Measurements from ENCODE around the gene AVEN. TPM values are rescaled to one million over a fixed set of nuclear protein-coding genes. Genes with fewer than 3 reads are reported as not detected.

Gene AVEN
- total and polyA plus RNA-seq, 2 donors (not counting 3 experiments of a cell fraction or from before 2014, with no cell fraction given) = 7.7 to 23.3 TPM

DNA sequence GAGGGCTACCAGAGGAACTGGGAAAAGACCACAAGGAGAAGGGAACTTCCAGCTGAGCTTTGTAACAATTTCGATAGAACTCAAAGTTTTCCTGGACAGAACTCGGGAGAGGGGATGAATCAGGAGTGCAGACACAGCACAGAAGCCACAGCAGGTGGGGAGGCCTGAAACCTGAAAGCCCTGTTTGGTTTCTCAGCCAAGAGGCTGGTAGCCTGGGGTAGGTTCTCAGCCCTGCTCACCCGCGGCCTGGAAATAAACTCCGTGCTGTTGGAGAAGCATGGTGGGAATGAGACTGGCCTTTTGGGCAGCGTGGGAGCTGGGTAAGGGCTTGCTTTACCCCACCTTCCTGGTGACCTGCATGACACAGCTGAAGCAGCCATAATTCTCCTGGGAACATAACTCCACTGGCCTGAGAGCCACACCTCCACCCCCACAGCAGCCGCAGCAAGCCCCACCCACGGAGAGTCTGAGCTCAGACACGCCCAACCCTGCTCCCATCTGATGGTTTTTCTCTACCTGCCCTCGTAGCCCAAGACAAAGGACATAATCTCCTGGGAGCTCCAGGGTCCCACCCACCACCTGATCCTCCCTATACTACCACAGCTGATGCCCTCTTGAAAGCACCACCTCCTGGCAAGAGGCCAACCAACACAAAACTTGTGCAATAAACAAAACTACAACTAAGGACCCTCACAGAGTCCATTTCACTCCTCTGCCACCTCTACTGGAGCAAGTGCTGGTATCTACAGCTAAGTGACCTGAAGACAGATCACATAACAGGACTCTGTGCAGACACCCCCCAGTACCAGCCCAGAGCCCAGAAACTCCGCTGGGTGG, 123.2 kb downstream of the AVEN start:
- H4K20me1 ChIP-seq (replicated peaks; ENCODE audit: control insufficient read depth, extremely low read depth, insufficient read depth, low read length) = peaks cover 2% of the 10 kb centered on the region
- FAIRE-seq (no peak), DNase-seq (ENCODE audit: low read depth, low spot score) (no peak)
- intact Hi-C loops (cut with micrococcal nuclease) (no loop called here), dilution Hi-C loops (cut with MboI; ENCODE audit: extremely low pct_ligation_motif_present, low sequenced_read_pairs) (no loop called here)
- H3K4me2 ChIP-seq (ENCODE audit: insufficient read depth, low read length) = no peak overlapping the region
- H3K9me1 ChIP-seq (replicated peaks; ENCODE audit: control insufficient read depth, extremely low read depth, insufficient read depth, low read length) = no peaks in the 10 kb centered on the region
- H2AFZ ChIP-seq (ENCODE audit: low read depth, low read length) = no peak overlapping the region
- H3K79me2 ChIP-seq (ENCODE audit: control insufficient read depth, insufficient read depth, low read length) = no peaks in the 10 kb centered on the region
- H3K27me3 ChIP-seq (ENCODE audit: control insufficient read depth in 2 of 2, insufficient read depth in 2 of 2, low read length in 2 of 2) = no peaks in the 10 kb centered on the region
- no peaks in the 10 kb centered on the region for H3K9me3 ChIP-seq (replicated peaks; ENCODE audit: control insufficient read depth, insufficient read depth, low read length)
- CTCF ChIA-PET = no interaction called here
- H3K36me3 ChIP-seq (ENCODE audit: control insufficient read depth in 2 of 2, extremely low read depth in 1 of 2, insufficient read depth in 2 of 2, low read length in 2 of 2) = no peaks in the 10 kb centered on the region
- TF ChIP-seq EZH2 (IDR thresholded peaks at IDR 0.05; ENCODE audit: borderline replicate concordance, low read depth, low read length, severe bottlenecking) (no peak), FOS (IDR thresholded peaks at IDR 0.05; ENCODE audit: borderline replicate concordance, insufficient read depth, low read length) (no peak), POLR2A (IDR thresholded peaks at IDR 0.05; ENCODE audit: low read depth, low read length) (no peak), JUN (IDR thresholded peaks at IDR 0.05; ENCODE audit: borderline replicate concordance, insufficient read depth, insufficient read length, low read depth) (no peak), POLR2AphosphoS5 (IDR thresholded peaks at IDR 0.05; ENCODE audit: insufficient read depth, low read depth, low read length) (no peak), MYC (IDR thresholded peaks at IDR 0.05; ENCODE audit: low read depth, low read length) (no peak), GATA2 (IDR thresholded peaks at IDR 0.05; ENCODE audit: insufficient read depth, insufficient read length, low read depth, low read length) (no peak)
- TF ChIP-seq, protein P1, sequence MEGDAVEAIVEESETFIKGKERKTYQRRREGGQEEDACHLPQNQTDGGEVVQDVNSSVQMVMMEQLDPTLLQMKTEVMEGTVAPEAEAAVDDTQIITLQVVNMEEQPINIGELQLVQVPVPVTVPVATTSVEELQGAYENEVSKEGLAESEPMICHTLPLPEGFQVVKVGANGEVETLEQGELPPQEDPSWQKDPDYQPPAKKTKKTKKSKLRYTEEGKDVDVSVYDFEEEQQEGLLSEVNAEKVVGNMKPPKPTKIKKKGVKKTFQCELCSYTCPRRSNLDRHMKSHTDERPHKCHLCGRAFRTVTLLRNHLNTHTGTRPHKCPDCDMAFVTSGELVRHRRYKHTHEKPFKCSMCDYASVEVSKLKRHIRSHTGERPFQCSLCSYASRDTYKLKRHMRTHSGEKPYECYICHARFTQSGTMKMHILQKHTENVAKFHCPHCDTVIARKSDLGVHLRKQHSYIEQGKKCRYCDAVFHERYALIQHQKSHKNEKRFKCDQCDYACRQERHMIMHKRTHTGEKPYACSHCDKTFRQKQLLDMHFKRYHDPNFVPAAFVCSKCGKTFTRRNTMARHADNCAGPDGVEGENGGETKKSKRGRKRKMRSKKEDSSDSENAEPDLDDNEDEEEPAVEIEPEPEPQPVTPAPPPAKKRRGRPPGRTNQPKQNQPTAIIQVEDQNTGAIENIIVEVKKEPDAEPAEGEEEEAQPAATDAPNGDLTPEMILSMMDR (IDR thresholded peaks at IDR 0.05; ENCODE audit: extremely low read depth in 1 of 2, insufficient read depth in 1 of 2, low read depth in 1 of 2, low read length in 2 of 2) = no peak
- TF ChIP-seq, protein P2, sequence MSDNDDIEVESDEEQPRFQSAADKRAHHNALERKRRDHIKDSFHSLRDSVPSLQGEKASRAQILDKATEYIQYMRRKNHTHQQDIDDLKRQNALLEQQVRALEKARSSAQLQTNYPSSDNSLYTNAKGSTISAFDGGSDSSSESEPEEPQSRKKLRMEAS (IDR thresholded peaks at IDR 0.05; ENCODE audit: insufficient read depth, insufficient read length) = no peak
- H3K27ac ChIP-seq (ENCODE audit: insufficient read depth, low read depth, low read length) = no peak overlapping the region
- no TSS peak for BruUV-seq (replicated peaks)
- H3K4me3 ChIP-seq (replicated peaks in 1 of 3; ENCODE audit: insufficient read depth in 1 of 3, low read depth in 1 of 3, low read length in 3 of 3) = no peak overlapping the region
- POLR2A ChIA-PET = no interaction called here
- no peak overlapping the region for H3K9ac ChIP-seq (replicated peaks; ENCODE audit: extremely low read depth, insufficient read depth, low read length)
- peaks cover 10% of the 10 kb centered on the region for H3K4me1 ChIP-seq (ENCODE audit: control insufficient read depth, extremely low read depth, insufficient read depth, low read length)

Measured in endothelial cell of umbilical vein (primary cell).